ENCODE results near the gene LAMA1.
"Not testable (repeated sequence)": the region's sequence is repeated elsewhere in the genome, so short reads cannot be mapped to it uniquely, and the experiment has no call there.

LAMA1 gene

GRCh38 chr18:7117390-7118355 is at the start of gene LAMA1:
Gene LAMA1 (minus strand): TSS chr18:7117797. CDS start chr18:7117720, 77 bp downstream.
- no peak for DNase-seq (ENCODE audit: low read depth in 1 of 2, low spot score in 1 of 2)

- DNase-seq (ENCODE audit: low read depth in 1 of 2, low spot score in 1 of 2), result no peak
These were observed 48.3 kb upstream of the LAMA1 start for GRCh38 chr18:7165846-7166393.

GRCh38 chr18:7164323-7165004 is 46.9 kb upstream of the LAMA1 start:
- no peak for DNase-seq (ENCODE audit: low read depth in 1 of 2, low spot score in 1 of 2)

- DNase-seq (ENCODE audit: low read depth in 1 of 2, low spot score in 1 of 2), result no peak
These were observed 40.6 kb upstream of the LAMA1 start for GRCh38 chr18:7158216-7158615.

- no peak for DNase-seq (ENCODE audit: low read depth in 1 of 2, low spot score in 1 of 2)
These were observed 40.2 kb upstream of the LAMA1 start for GRCh38 chr18:7157760-7158159.

GRCh38 chr18:7155887-7156286 is 38.3 kb upstream of the LAMA1 start:
- DNase-seq (ENCODE audit: low read depth in 1 of 2, low spot score in 1 of 2), result no peak

- no peak for DNase-seq (ENCODE audit: low read depth in 1 of 2, low spot score in 1 of 2)
These were observed 37.5 kb upstream of the LAMA1 start for GRCh38 chr18:7155092-7155491.

- DNase-seq (ENCODE audit: low read depth in 1 of 2, low spot score in 1 of 2), result no peak
These were observed 34.8 kb upstream of the LAMA1 start for GRCh38 chr18:7152440-7152839.

- no peak for DNase-seq (ENCODE audit: low read depth in 1 of 2, low spot score in 1 of 2)
These were observed 29.8 kb upstream of the LAMA1 start for GRCh38 chr18:7147399-7147798.

- no peak for DNase-seq (ENCODE audit: low read depth in 1 of 2, low spot score in 1 of 2)
These were observed 28.5 kb upstream of the LAMA1 start for GRCh38 chr18:7146067-7146466.

GRCh38 chr18:7144921-7145320 is 27.3 kb upstream of the LAMA1 start:
- not testable (repeated sequence) for DNase-seq (ENCODE audit: low read depth in 1 of 2, low spot score in 1 of 2)

GRCh38 chr18:7141287-7141686 is 23.7 kb upstream of the LAMA1 start:
- no peak for DNase-seq (ENCODE audit: low read depth in 1 of 2, low spot score in 1 of 2)

- no peak for DNase-seq (ENCODE audit: low read depth in 1 of 2, low spot score in 1 of 2)
These were observed 21.8 kb upstream of the LAMA1 start for GRCh38 chr18:7139409-7139808.

GRCh38 chr18:7133181-7133580 is 15.6 kb upstream of the LAMA1 start:
- DNase-seq (ENCODE audit: low read depth in 1 of 2, low spot score in 1 of 2), result no peak

GRCh38 chr18:7132356-7133150 is 15.0 kb upstream of the LAMA1 start:
- no peak for DNase-seq (ENCODE audit: low read depth in 1 of 2, low spot score in 1 of 2)

GRCh38 chr18:7122376-7122775 is 4.8 kb upstream of the LAMA1 start:
- no peak for DNase-seq (ENCODE audit: low read depth in 1 of 2, low spot score in 1 of 2)

GRCh38 chr18:7116792-7117389 is 706 bp downstream of the LAMA1 start:
- no peak for DNase-seq (ENCODE audit: low read depth in 1 of 2, low spot score in 1 of 2)

GRCh38 chr18:7116001-7116730 is 1.4 kb downstream of the LAMA1 start:
- no peak for DNase-seq (ENCODE audit: low read depth in 1 of 2, low spot score in 1 of 2)

- DNase-seq (ENCODE audit: low read depth in 1 of 2, low spot score in 1 of 2), result no peak
These were observed 4.7 kb downstream of the LAMA1 start for GRCh38 chr18:7112936-7113335.

GRCh38 chr18:7111134-7111533 is 6.5 kb downstream of the LAMA1 start:
- no peak for DNase-seq (ENCODE audit: low read depth in 1 of 2, low spot score in 1 of 2)
